ENCODE measurements around the gene POU6F2.

DNA sequence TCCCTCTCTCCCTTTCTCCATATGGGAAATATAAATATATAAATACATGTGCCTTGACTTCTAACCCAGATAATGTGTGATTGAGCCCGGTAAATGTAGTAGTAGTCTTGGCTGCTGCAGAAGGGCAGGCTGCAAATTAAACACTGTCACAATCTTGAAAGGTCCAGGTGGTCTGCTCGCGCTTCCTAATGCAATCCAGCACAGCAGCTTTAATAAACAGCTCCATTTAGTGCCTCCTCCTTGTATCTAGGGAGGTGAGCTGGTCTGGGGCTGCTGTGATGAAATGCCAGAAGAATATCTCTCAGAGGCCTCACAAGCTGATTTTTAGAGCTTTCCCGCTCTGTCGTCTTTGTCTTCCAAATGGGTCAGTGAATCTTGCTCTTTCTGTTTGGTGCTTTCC is 782 bp downstream of the POU6F2 start:
- TF ChIP-seq, protein P1, sequence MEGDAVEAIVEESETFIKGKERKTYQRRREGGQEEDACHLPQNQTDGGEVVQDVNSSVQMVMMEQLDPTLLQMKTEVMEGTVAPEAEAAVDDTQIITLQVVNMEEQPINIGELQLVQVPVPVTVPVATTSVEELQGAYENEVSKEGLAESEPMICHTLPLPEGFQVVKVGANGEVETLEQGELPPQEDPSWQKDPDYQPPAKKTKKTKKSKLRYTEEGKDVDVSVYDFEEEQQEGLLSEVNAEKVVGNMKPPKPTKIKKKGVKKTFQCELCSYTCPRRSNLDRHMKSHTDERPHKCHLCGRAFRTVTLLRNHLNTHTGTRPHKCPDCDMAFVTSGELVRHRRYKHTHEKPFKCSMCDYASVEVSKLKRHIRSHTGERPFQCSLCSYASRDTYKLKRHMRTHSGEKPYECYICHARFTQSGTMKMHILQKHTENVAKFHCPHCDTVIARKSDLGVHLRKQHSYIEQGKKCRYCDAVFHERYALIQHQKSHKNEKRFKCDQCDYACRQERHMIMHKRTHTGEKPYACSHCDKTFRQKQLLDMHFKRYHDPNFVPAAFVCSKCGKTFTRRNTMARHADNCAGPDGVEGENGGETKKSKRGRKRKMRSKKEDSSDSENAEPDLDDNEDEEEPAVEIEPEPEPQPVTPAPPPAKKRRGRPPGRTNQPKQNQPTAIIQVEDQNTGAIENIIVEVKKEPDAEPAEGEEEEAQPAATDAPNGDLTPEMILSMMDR (IDR thresholded peaks at IDR 0.05) = no peak
- TF ChIP-seq POLR2A (IDR thresholded peaks at IDR 0.05) = no peak

Measured in transverse colon (tissue), 3 donors.